Placental epithelial cell (primary cell): ENCODE data around the gene ART5. TPM values are rescaled to one million over a fixed set of nuclear protein-coding genes. Genes with fewer than 3 reads are reported as not detected.

Source experiments
- small RNA-seq: library from RNA; depleted of rRNA; stranded (forward); fragments of <200 nt; gene quantifications from one replicate; pipeline ENCODE3, GENCODE V24; 2012
- total RNA-seq: library from RNA; depleted of rRNA; stranded (reverse); fragments of >200 nt; gene quantifications from 2 replicates; pipeline ENCODE4 v1.2.3, GENCODE V29; 2012

Gene ART5
- 3.1 TPM in 1 of 2 replicates, not detected in the other for total RNA-seq

DNA sequence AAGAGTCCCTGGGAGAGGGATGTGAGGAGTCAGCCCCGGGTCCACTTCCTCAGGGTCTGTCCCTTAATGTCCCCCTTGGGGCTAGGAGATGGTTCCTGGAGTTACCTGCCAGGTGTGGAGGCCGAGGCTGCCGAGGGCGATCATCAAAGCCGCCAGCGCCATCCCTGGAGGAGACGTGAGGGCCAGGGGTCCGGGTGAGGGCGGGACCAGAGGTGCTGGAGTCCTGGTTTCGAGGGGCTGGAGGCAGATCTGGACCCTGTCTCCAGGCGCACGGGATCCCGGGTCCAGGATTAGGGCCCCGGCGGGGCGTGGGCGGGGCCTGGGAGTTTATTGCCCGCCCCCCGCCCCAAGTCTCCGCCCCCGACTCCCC lies at the start of gene ART5:
Gene ART5, minus strand, starts transcription at position 292 of the 370 bp plus-strand sequence. Its CDS starts 130 bp downstream, at position 162.

DNA sequence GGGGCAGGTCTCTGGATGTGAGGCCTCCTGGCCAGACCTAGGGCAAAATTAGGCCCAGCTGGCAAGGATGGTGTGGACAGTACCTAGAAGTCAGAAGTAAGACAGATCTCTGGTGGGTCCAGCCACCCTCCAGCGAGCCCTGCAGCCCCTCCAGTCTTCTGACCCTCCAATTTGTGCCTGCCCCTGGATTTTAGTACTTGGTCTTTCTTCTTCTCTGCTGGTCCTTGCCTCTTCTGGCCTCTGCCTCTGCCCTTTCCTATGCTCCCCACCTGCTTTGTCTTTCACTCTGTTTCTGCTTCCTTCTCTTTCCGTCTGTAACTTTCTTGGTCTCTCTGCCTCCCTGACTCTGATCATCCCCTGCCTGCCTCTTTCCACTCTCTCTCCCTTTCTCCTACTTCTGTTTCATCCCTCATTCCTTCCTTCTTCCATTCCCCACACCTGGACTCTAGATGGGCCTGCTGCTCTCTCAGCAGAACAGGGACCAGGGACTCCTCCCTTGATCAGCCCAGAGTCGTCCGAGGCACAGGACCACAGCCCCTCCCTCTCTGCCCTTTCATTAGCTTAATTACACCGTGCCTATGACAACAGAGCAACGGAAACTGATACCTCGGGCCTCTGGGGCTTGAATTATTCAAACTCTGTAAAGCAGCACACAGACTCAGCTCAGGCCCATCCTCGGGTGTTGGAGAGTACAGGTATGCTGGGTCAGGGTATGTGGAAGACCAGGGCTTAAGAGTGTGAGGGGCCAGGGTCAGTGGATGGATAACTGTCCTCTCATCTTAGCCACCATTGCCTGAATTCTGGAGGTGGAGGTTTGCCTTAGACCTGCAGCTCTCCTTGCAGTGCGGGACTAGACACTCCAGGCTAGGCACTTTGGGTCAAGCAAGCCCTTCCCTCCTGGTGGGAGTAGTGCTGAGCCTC lies 29.8 kb upstream of the ART5 start, which contains the start of gene CHRNA10:
Gene CHRNA10, minus strand, starts transcription at position 51 of the 921 bp plus-strand sequence. CDS start 72 bp downstream, outside the sequence.

GRCh38 chr11:3644817-3645235 lies 3.0 kb upstream of the ART5 start, which contains the start of gene ART1:
Gene ART1, plus strand, starts transcription at chr11:3645128. Its CDS starts 14,086 bp downstream, at chr11:3659214.

Small RNAs within 50 kb of the gene (small RNA-seq; reads per million reads assigned to genes)
- gene RF00019, result not detected

Other genes with a start within 250 kb of the ART5 start
- gene ART1, start 3.1 kb upstream of the ART5 start, total RNA-seq, result not detected in 2 replicates
- gene CHRNA10, start 29.4 kb upstream of the ART5 start, total RNA-seq, result 0.65 and 1.2 TPM in 2 replicates
- gene NUP98, start 155.6 kb upstream of the ART5 start, total RNA-seq, result 81.3 and 117 TPM in 2 replicates
- gene PGAP2, start 166.6 kb upstream of the ART5 start, total RNA-seq, result 27.1 and 27.5 TPM in 2 replicates
- gene RHOG, start 199.0 kb upstream of the ART5 start, total RNA-seq, result 24.7 and 34.7 TPM in 2 replicates
- gene STIM1, start 213.7 kb upstream of the ART5 start, total RNA-seq, result 103 and 134 TPM in 2 replicates